Naive thymus-derived CD4-positive, alpha-beta T cell (primary cell): ENCODE data around the gene DSC1. TPM values are rescaled to one million over a fixed set of nuclear protein-coding genes. Genes with fewer than 3 reads are reported as not detected.

Experiments used
- ATAC-seq: fragments of 150-1000 bp; cut with Tn5 transposase; 2 replicates; pipeline ENCODE4 v1.10.0; 2021; ENCODE audit warnings: mild to moderate bottlenecking, moderate library complexity
- CTCF ChIA-PET: fragments of 350-600 bp; sonication (Branson Sonifier 250); formaldehyde crosslinking; loops from one replicate; lab custom pipeline; 2021; ENCODE audit warnings: antibody characterized with exemption; lab: Charles Lee
- POLR2A ChIA-PET: fragments of 350-600 bp; sonication (Branson Sonifier 250); formaldehyde crosslinking; loops from one replicate; lab custom pipeline; 2021; ENCODE audit warnings: antibody characterized with exemption, inconsistent platforms; lab: Charles Lee
- DNase-seq, 9 donors: peaks; one replicate each; pipeline versions ENCODE4 v3.0.0 to v3.0.0-alpha.2; 2020 to 2022; ENCODE audit warnings: mixed read lengths in 1 of 9
- H3K27ac ChIP-seq: one replicate; pipeline ENCODE4 v1.7.0; 2013; ENCODE audit warnings: mild to moderate bottlenecking, low read depth, low read length, moderate library complexity
- H3K27me3 ChIP-seq, 2 donors: one replicate each; pipeline ENCODE4 v1.7.0; 2013; ENCODE audit warnings: low read length in 2 of 2, mild to moderate bottlenecking in 2 of 2, moderate library complexity in 2 of 2; ENCODE audit not compliant: control insufficient read depth in 2 of 2, insufficient read depth in 2 of 2
- H3K36me3 ChIP-seq, 3 experiments: 1 replicate in 2 of 3; 2 replicates in 1 of 3; pipeline ENCODE4 v1.7.0; 2013; ENCODE audit warnings: low read length in 3 of 3, mild to moderate bottlenecking in 3 of 3, moderate library complexity in 1 of 3; ENCODE audit not compliant: insufficient read depth in 3 of 3, control insufficient read depth in 2 of 3
- H3K4me1 ChIP-seq, 2 donors: one replicate each; pipeline ENCODE4 v1.7.0; 2013; ENCODE audit warnings: low read length in 2 of 2, mild to moderate bottlenecking in 2 of 2, moderate library complexity in 1 of 2; ENCODE audit not compliant: control insufficient read depth in 2 of 2, insufficient read depth in 2 of 2
- H3K4me3 ChIP-seq: 2 replicates; pipeline ENCODE4 v1.7.0; 2013; ENCODE audit warnings: mild to moderate bottlenecking, low read length
- H3K9me3 ChIP-seq, 3 experiments: 1 replicate in 2 of 3; 2 replicates in 1 of 3; pipeline ENCODE4 v1.7.0; 2013; ENCODE audit warnings: low read length in 3 of 3; ENCODE audit not compliant: control insufficient read depth in 2 of 3
- H3K27ac Mint-ChIP-seq, 9 donors: one replicate each; pipeline ENCODE4 v1.8.0; 2020 to 2022; ENCODE audit warnings: mixed read lengths in 9 of 9, mild to moderate bottlenecking in 8 of 9, moderate library complexity in 5 of 9, inconsistent platforms in 2 of 9
- H3K27me3 Mint-ChIP-seq, 5 donors: one replicate each; pipeline ENCODE4 v1.8.0; 2021 to 2022; ENCODE audit warnings: mixed read lengths in 5 of 5, mild to moderate bottlenecking in 1 of 5
- H3K36me3 Mint-ChIP-seq, 5 donors: one replicate each; pipeline ENCODE4 v1.8.0; 2020 to 2022; ENCODE audit warnings: mixed read lengths in 5 of 5, mild to moderate bottlenecking in 3 of 5, inconsistent platforms in 1 of 5
- H3K4me1 Mint-ChIP-seq, 7 donors: one replicate each; pipeline ENCODE4 v1.8.0; 2020 to 2022; ENCODE audit warnings: mixed read lengths in 7 of 7, mild to moderate bottlenecking in 3 of 7, inconsistent platforms in 1 of 7
- H3K4me3 Mint-ChIP-seq, 10 donors: one replicate each; pipeline ENCODE4 v1.8.0; 2020 to 2022; ENCODE audit warnings: mild to moderate bottlenecking in 10 of 10, mixed read lengths in 10 of 10, moderate library complexity in 6 of 10, inconsistent platforms in 2 of 10
- H3K9me3 Mint-ChIP-seq, 11 donors: one replicate each; pipeline ENCODE4 v1.8.0; 2020 to 2022; ENCODE audit warnings: mixed read lengths in 11 of 11, mild to moderate bottlenecking in 4 of 11, inconsistent platforms in 1 of 11, moderate library complexity in 1 of 11
- intact Hi-C, 2 donors: fragments of 100-400 bp; cut with micrococcal nuclease; formaldehyde crosslinking; loops; one replicate each; pipeline ENCODE4 v1.15.1; 2023
- polyA plus RNA-seq, 2 donors: library from polyadenylated mRNA; unstranded; fragments of 300-500 nt; fragmentation: Illumina TruSeq; gene quantifications; one replicate each; pipeline ENCODE4 v1.2.3, GENCODE V29; 2021
- total RNA-seq, 6 experiments: library from RNA in 5 of 6; stranded (reverse) in 5 of 6; gene quantifications; 1 replicate in 5 of 6; 2 replicates in 1 of 6; pipeline ENCODE4 v1.2.3 and lab custom pipeline; 2021 to 2026

DSC1 gene
- total and polyA plus RNA-seq, 7 experiments from 2014 or later = 3.1 to 16.2 (median 8.4) TPM; not detected in 1

- H3K4me1 Mint-ChIP-seq = peaks cover 0 to 1% (median 0%) of the 10 kb centered on the region in 7 donors
- H3K9me3 ChIP-seq = no peaks in the 10 kb centered on the region
- H3K36me3 Mint-ChIP-seq = peaks cover 0 to 8% (median 6%) of the 10 kb centered on the region in 5 donors
- H3K4me1 ChIP-seq = no peaks in the 10 kb centered on the region
- DNase-seq = no peak
- ATAC-seq = no peak
- POLR2A ChIA-PET = no interaction called here
- no peak overlapping the region for H3K4me3 ChIP-seq
- H3K27ac ChIP-seq = no peak overlapping the region
- H3K27me3 ChIP-seq = no peaks in the 10 kb centered on the region
- no peak overlapping the region for H3K4me3 Mint-ChIP-seq
- H3K27ac Mint-ChIP-seq = no peak overlapping the region
- H3K9me3 Mint-ChIP-seq = peaks cover 0 to 6% (median 2%) of the 10 kb centered on the region in 11 donors
- CTCF ChIA-PET = no interaction called here
- H3K27me3 Mint-ChIP-seq = no peaks in the 10 kb centered on the region
- H3K36me3 ChIP-seq = no peaks in the 10 kb centered on the region
- intact Hi-C loops = no loop called here
Observed at GRCh38 chr18:31148600-31148999, 14.1 kb downstream of the DSC1 start.

DNA sequence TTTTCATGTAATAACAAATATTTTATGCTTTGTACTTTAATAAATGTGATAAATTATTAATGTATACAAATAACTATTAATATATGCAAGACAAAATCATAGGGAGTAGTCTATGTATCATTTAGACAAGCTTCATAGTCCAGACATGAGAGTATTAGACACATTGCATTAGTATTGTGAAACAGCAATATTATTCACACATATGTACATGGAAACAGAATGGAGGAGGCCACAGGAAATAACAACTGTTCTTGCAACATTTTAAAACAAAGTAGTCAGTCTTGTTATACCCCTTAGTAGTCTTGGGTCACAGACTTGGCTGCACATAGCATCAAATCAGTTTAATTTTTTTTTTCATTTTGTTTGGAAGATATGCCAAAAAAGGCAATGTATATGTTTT is 15.8 kb downstream of the DSC1 start:
- intact Hi-C loops = no loop called here
- ChIA-PET CTCF (no interaction called here), POLR2A (no interaction called here)
- Histone ChIP-seq H3K9me3 (no peaks in the 10 kb centered on the region), H3K36me3 (no peaks in the 10 kb centered on the region), H3K4me3 (no peak overlapping the region), H3K27ac (no peak overlapping the region), H3K4me1 (no peaks in the 10 kb centered on the region), H3K27me3 (no peaks in the 10 kb centered on the region)
- H3K36me3 Mint-ChIP-seq = peaks cover 0 to 8% (median 6%) of the 10 kb centered on the region in 5 donors
- no peaks in the 10 kb centered on the region for H3K4me1 Mint-ChIP-seq
- DNase-seq = no peak
- H3K27me3 Mint-ChIP-seq = no peaks in the 10 kb centered on the region
- H3K27ac Mint-ChIP-seq = no peak overlapping the region
- peaks cover 0 to 5% (median 4%) of the 10 kb centered on the region in 11 donors for H3K9me3 Mint-ChIP-seq
- H3K4me3 Mint-ChIP-seq = no peak overlapping the region
- no peak for ATAC-seq

GRCh38 chr18:31143025-31143424 is 19.6 kb downstream of the DSC1 start:
- Histone ChIP-seq H3K27me3 (no peaks in the 10 kb centered on the region), H3K9me3 (no peaks in the 10 kb centered on the region), H3K27ac (no peak overlapping the region), H3K36me3 (no peaks in the 10 kb centered on the region), H3K4me1 (no peaks in the 10 kb centered on the region), H3K4me3 (no peak overlapping the region)
- Mint-ChIP-seq H3K27ac (no peak overlapping the region), H3K9me3 (peaks cover 0 to 5% (median 4%) of the 10 kb centered on the region in 11 donors), H3K4me3 (no peak overlapping the region), H3K4me1 (no peaks in the 10 kb centered on the region), H3K27me3 (no peaks in the 10 kb centered on the region), H3K36me3 (peaks cover 0 to 10% (median 6%) of the 10 kb centered on the region in 5 donors)
- ChIA-PET CTCF (no interaction called here), POLR2A (interaction anchor here (0.6 kb wide), 1 partner anchor 312 kb away, joined by 4 read pairs; no protein-coding TSS in a partner anchor)
- DNase-seq = no peak
- ATAC-seq = no peak
- intact Hi-C loops = no loop called here

- intact Hi-C loops = no loop called here
- Histone ChIP-seq H3K27me3 (no peaks in the 10 kb centered on the region), H3K4me3 (no peak overlapping the region), H3K27ac (no peak overlapping the region), H3K4me1 (no peaks in the 10 kb centered on the region), H3K36me3 (no peaks in the 10 kb centered on the region), H3K9me3 (no peaks in the 10 kb centered on the region)
- ChIA-PET POLR2A (interaction anchor here (1.2 kb wide), 1 partner anchor 25 kb away, joined by 5 read pairs; no protein-coding TSS in a partner anchor), CTCF (no interaction called here)
- no peak for ATAC-seq
- H3K36me3 Mint-ChIP-seq = peaks cover 0 to 3% (median 0%) of the 10 kb centered on the region in 5 donors
- no peak for DNase-seq
- no peak overlapping the region for H3K27ac Mint-ChIP-seq
- H3K4me1 Mint-ChIP-seq = no peaks in the 10 kb centered on the region
- H3K9me3 Mint-ChIP-seq = peaks cover 0 to 4% (median 0%) of the 10 kb centered on the region in 11 donors
- H3K4me3 Mint-ChIP-seq = no peak overlapping the region
- H3K27me3 Mint-ChIP-seq = no peaks in the 10 kb centered on the region
Observed at GRCh38 chr18:31138709-31139108, 23.9 kb downstream of the DSC1 start.

DNA sequence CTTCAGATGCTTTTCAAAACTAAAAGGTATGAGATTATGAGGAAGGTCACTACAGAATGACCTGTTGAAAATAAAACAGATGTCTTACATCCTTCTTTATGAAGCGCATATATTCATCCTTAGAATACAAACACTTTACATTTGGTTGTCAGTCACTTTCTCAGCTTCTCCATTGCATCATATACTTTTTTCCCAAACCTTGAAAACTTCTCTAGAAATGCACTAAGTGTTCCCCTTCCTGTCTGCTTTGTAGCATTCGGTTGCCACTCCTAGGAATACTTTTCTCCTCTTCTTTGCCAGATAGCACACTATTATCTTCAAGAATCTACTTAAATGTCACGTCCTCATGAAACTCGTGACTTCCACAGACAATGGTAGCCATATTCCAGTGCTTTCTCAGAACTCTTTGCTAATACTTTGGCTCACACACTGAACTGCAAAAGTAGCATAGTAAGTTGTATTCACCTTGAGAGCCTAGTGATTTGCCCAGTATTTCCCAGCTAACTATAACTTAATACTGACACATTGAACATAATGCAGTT is 27.6 kb downstream of the DSC1 start:
- Mint-ChIP-seq H3K4me3 (no peak overlapping the region), H3K9me3 (peaks cover 0 to 4% (median 0%) of the 10 kb centered on the region in 11 donors), H3K4me1 (no peaks in the 10 kb centered on the region), H3K27me3 (no peaks in the 10 kb centered on the region), H3K36me3 (no peaks in the 10 kb centered on the region), H3K27ac (no peak overlapping the region)
- H3K27ac ChIP-seq = no peak overlapping the region
- ATAC-seq = no peak
- no peak overlapping the region for H3K4me3 ChIP-seq
- no peaks in the 10 kb centered on the region for H3K9me3 ChIP-seq
- CTCF ChIA-PET = no interaction called here
- H3K4me1 ChIP-seq = no peaks in the 10 kb centered on the region
- no peak for DNase-seq
- intact Hi-C loops = no loop called here
- no peaks in the 10 kb centered on the region for H3K27me3 ChIP-seq
- POLR2A ChIA-PET = no interaction called here
- H3K36me3 ChIP-seq = no peaks in the 10 kb centered on the region

DNA sequence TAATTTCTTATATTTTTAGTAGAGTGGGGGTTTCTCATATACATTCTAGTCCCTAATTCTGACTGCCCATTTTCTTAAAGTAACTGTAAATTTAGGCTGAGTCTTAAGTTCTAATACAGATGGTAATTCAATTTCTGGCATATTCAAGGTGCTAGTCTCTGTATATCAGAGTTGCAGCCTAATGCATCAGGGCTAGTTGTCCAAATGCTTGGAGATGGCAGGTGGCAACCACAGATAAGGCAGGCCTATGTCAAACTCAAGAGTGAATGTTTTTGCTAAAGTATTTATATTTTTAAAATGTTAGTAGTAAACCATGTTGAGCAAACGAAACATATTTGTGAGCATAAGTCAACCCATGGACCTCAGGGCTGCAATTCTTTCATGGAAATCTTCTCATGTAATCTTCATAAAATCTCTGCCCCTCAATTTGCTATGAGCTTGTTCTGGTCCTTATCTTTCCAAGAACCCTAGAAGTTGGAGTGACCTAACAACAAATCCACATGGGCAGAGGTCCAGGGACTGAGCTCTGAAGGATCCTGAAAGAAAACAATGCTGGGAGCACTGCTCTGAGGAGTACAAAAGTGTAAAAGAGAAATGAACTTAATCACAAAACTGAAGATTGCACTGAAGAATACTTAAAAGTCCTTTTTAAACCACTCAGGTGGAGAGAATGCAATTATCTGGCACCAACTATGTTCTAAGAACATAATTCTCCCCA is 33.1 kb downstream of the DSC1 start:
- ATAC-seq (no peak), DNase-seq (no peak)
- no peaks in the 10 kb centered on the region for H3K4me1 ChIP-seq
- H3K9me3 ChIP-seq = no peaks in the 10 kb centered on the region
- Mint-ChIP-seq H3K27ac (no peak overlapping the region), H3K4me3 (no peak overlapping the region), H3K27me3 (no peaks in the 10 kb centered on the region), H3K4me1 (peaks cover 0 to 3% (median 0%) of the 10 kb centered on the region in 7 donors), H3K36me3 (no peaks in the 10 kb centered on the region), H3K9me3 (peaks cover 0 to 6% (median 0%) of the 10 kb centered on the region in 11 donors)
- CTCF ChIA-PET = no interaction called here
- intact Hi-C loops = no loop called here
- H3K4me3 ChIP-seq = no peak overlapping the region
- H3K36me3 ChIP-seq = no peaks in the 10 kb centered on the region
- POLR2A ChIA-PET = no interaction called here
- H3K27ac ChIP-seq = no peak overlapping the region
- H3K27me3 ChIP-seq = no peaks in the 10 kb centered on the region

GRCh38 chr18:31125878-31126277 is 36.8 kb downstream of the DSC1 start:
- Histone ChIP-seq H3K27ac (no peak overlapping the region), H3K27me3 (no peaks in the 10 kb centered on the region), H3K36me3 (no peaks in the 10 kb centered on the region), H3K4me3 (no peak overlapping the region), H3K4me1 (no peaks in the 10 kb centered on the region), H3K9me3 (no peaks in the 10 kb centered on the region)
- ChIA-PET POLR2A (no interaction called here), CTCF (no interaction called here)
- Mint-ChIP-seq H3K27me3 (no peaks in the 10 kb centered on the region), H3K36me3 (no peaks in the 10 kb centered on the region), H3K27ac (no peak overlapping the region), H3K9me3 (peaks cover 0 to 9% (median 1%) of the 10 kb centered on the region in 11 donors), H3K4me3 (no peak overlapping the region), H3K4me1 (peaks cover 0 to 3% (median 0%) of the 10 kb centered on the region in 7 donors)
- DNase-seq (no peak), ATAC-seq (no peak)
- intact Hi-C loops = no loop called here
